Measurements from ENCODE around the gene ABCC10. TPM values are rescaled to one million over a fixed set of nuclear protein-coding genes. Genes with fewer than 3 reads are reported as not detected.

The ABCC10 gene
- total RNA-seq, 1 experiment from 2014 or later: 25.9 TPM

DNA sequence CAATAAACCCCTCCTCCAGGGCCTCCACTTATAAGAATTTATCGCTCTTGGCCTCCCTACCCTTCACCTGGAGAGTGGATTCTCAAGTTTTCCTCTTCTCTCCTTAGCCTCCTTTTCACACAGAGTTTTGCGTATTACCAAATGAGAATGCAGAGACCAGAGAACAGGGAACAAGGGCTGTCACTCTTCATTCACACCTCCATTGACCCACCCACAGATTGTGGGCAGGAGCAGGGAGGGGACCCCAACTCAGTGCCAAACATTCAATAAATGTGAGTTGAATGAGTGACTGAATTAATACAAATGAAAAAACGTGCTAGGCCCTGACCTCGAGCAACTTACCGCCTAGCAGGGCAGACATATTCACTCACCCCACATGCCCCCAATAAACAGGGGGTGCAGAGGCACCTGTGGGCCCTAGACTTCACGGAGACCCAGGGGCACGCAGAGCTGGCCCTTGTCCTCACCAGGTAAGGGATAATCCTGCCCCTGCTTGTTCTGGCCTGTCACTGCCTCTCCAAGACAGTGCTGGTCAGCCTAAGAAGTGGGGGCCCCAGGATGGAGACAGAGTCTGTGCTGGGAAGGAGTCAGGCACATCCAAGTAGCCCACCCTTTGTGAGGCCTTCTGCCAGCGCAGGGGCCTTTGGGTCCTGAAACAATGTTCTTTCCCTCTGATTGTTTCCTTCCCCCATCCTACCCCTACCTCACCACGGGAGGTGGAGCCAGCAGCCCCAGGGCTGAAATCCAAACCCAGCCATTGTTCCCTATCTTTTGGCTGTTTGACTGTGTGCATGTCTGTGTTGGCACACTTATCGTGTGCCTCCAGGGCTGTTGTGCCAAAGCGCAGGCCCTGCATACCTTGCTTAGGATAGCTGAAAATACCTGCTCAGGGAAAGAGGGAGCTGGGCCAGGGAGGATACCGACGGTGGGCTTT is 41.7 kb downstream of the ABCC10 start:
- ChIA-PET POLR2A (interaction anchor here (1.0 to 2.7 kb wide), 3 partner anchors 11 to 27 kb away, joined by 3 to 10 read pairs (median 4); no protein-coding TSS in a partner anchor), CTCF (interaction anchor here (0.7 to 1.6 kb wide), 3 partner anchors 24 to 723 kb away, joined by 4 to 5 read pairs (median 5); partner anchors contain the start of gene TBCC)
- Mint-ChIP-seq H3K27ac (ENCODE audit: low read depth, unreplicated experiment) (no peak overlapping the region), H3K9me3 (ENCODE audit: unreplicated experiment) (no peaks in the 10 kb centered on the region), H3K27me3 (ENCODE audit: insufficient read depth, unreplicated experiment) (no peaks in the 10 kb centered on the region), H3K4me3 (ENCODE audit: unreplicated experiment) (no peak overlapping the region), H3K36me3 (ENCODE audit: insufficient read depth, unreplicated experiment) (no peaks in the 10 kb centered on the region), H3K4me1 (ENCODE audit: insufficient read depth, unreplicated experiment) (peaks cover 5% of the 10 kb centered on the region)
- DNase-seq (ENCODE audit: unreplicated experiment): peak; percentile 49
- no TSS peak for BruUV-seq (replicated peaks)
- TF ChIP-seq, protein P1, sequence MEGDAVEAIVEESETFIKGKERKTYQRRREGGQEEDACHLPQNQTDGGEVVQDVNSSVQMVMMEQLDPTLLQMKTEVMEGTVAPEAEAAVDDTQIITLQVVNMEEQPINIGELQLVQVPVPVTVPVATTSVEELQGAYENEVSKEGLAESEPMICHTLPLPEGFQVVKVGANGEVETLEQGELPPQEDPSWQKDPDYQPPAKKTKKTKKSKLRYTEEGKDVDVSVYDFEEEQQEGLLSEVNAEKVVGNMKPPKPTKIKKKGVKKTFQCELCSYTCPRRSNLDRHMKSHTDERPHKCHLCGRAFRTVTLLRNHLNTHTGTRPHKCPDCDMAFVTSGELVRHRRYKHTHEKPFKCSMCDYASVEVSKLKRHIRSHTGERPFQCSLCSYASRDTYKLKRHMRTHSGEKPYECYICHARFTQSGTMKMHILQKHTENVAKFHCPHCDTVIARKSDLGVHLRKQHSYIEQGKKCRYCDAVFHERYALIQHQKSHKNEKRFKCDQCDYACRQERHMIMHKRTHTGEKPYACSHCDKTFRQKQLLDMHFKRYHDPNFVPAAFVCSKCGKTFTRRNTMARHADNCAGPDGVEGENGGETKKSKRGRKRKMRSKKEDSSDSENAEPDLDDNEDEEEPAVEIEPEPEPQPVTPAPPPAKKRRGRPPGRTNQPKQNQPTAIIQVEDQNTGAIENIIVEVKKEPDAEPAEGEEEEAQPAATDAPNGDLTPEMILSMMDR (IDR thresholded peaks at IDR 0.05; ENCODE audit: unreplicated experiment): no peak
- intact Hi-C loops (cut with micrococcal nuclease): no loop called here

DNA sequence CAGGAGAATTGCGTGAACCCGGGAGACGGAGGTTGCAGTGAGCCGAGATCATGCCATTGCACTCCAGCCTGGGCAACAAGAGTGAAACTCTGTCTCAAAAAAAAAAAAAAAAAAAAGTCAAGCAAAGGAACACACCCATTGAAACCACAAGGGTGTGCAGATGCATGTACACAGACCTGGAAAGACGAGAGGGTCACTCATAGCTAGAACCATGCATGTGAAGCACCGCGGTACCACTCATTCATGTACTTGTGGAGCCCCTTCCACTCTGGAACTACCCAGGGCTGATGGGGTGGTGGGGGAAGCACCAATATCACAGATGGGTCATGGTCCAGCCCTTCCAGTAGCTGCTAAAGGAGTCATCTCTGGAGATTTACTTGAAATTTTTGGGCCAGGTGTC is 42.6 kb downstream of the ABCC10 start:
- no peak for DNase-seq (ENCODE audit: unreplicated experiment)
- no peaks in the 10 kb centered on the region for H3K36me3 Mint-ChIP-seq (ENCODE audit: insufficient read depth, unreplicated experiment)
- H3K27me3 Mint-ChIP-seq (ENCODE audit: insufficient read depth, unreplicated experiment): no peaks in the 10 kb centered on the region
- TF ChIP-seq, protein P1 (IDR thresholded peaks at IDR 0.05; ENCODE audit: unreplicated experiment): no peak
- H3K4me3 Mint-ChIP-seq (ENCODE audit: unreplicated experiment): no peak overlapping the region
- H3K4me1 Mint-ChIP-seq (ENCODE audit: insufficient read depth, unreplicated experiment): peaks cover 5% of the 10 kb centered on the region
- ChIA-PET POLR2A (interaction anchor here (1.0 to 2.7 kb wide), 3 partner anchors 10 to 26 kb away, joined by 3 to 10 read pairs (median 4); no protein-coding TSS in a partner anchor), CTCF (interaction anchor here (0.6 to 0.7 kb wide), 4 partner anchors 209 to 724 kb away, joined by 3 to 5 read pairs (median 4); partner anchors contain the start of gene TBCC)
- intact Hi-C loops (cut with micrococcal nuclease): no loop called here
- no peaks in the 10 kb centered on the region for H3K9me3 Mint-ChIP-seq (ENCODE audit: unreplicated experiment)
- no TSS peak for BruUV-seq (replicated peaks)
- no peak overlapping the region for H3K27ac Mint-ChIP-seq (ENCODE audit: low read depth, unreplicated experiment)

DNA sequence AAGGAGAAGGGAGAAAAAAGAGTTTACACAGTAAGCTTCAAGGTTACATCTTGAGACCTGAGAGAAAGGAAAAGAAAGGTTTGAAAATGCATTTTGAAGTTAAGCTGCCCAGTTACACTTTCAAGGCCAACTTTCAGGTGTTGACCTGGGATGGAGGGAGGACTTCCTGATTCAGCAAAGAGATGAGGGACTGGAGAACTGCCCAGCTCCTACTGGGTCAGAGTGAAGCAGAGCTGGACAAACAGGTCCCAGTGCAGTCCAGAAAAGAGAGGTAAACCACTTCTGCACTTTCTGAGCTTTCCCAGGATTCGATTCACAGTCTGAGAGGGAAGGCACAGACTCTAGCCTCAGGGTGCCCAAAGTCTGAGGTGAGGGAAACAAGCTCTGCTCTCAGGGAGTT is 44.1 kb downstream of the ABCC10 start:
- POLR2A ChIA-PET: interaction anchor here (0.6 to 2.7 kb wide), 4 partner anchors 8 to 101 kb away, joined by 3 to 10 read pairs (median 4); no protein-coding TSS in a partner anchor
- intact Hi-C loops (cut with micrococcal nuclease): no loop called here
- no peak for DNase-seq (ENCODE audit: unreplicated experiment)

More for the DNA sequence above, 44.1 kb downstream of the ABCC10 start:
- CTCF ChIA-PET: interaction anchor here (1.0 to 1.2 kb wide), 4 partner anchors 24 to 241 kb away, joined by 3 to 6 read pairs (median 3); no protein-coding TSS in a partner anchor
- BruUV-seq (replicated peaks): no TSS peak
- H3K27ac Mint-ChIP-seq (ENCODE audit: low read depth, unreplicated experiment): no peak overlapping the region
- no peaks in the 10 kb centered on the region for H3K36me3 Mint-ChIP-seq (ENCODE audit: insufficient read depth, unreplicated experiment)
- no peak overlapping the region for H3K4me3 Mint-ChIP-seq (ENCODE audit: unreplicated experiment)
- H3K9me3 Mint-ChIP-seq (ENCODE audit: unreplicated experiment): no peaks in the 10 kb centered on the region
- TF ChIP-seq, protein P1 (IDR thresholded peaks at IDR 0.05; ENCODE audit: unreplicated experiment): no peak
- peaks cover 5% of the 10 kb centered on the region for H3K4me1 Mint-ChIP-seq (ENCODE audit: insufficient read depth, unreplicated experiment)
- no peaks in the 10 kb centered on the region for H3K27me3 Mint-ChIP-seq (ENCODE audit: insufficient read depth, unreplicated experiment)

All from MCF 10A (cell line).